CD4-positive, alpha-beta T cell (primary cell): ENCODE measurements around the gene MNT. TPM values are rescaled to one million over a fixed set of nuclear protein-coding genes. Genes with fewer than 3 reads are reported as not detected.
A peak's percentile ranks its signal among the peaks of the same experiment; 100 is the strongest.

ENCODE experiments used
- ATAC-seq: fragments of 200-7000 bp; cut with Tn5 transposase; one replicate; pipeline ENCODE4 v1.10.0; 2022; ENCODE audit warnings: mild to moderate bottlenecking; ENCODE audit not compliant: poor library complexity
- CTCF ChIA-PET: fragments of 350-600 bp; sonication (Branson Sonifier 250); formaldehyde crosslinking; loops from one replicate; lab custom pipeline; 2021; ENCODE audit warnings: antibody characterized with exemption, inconsistent platforms; lab: Charles Lee
- POLR2A ChIA-PET: fragments of 350-600 bp; sonication (Branson Sonifier 250); formaldehyde crosslinking; loops from one replicate; lab custom pipeline; 2021; ENCODE audit warnings: antibody characterized with exemption, inconsistent platforms; lab: Charles Lee
- DNase-seq, 14 experiments: peaks; one replicate each; pipeline ENCODE4 v3.0.0-alpha.2; 2013 to 2020; ENCODE audit warnings: mixed read lengths in 2 of 14
- H3K27ac ChIP-seq, 2 donors: one replicate each; pipeline versions ENCODE4 v1.5.1 to v1.7.0; 2013; ENCODE audit warnings: low read length in 2 of 2, low read depth in 1 of 2, mild to moderate bottlenecking in 1 of 2
- H3K27me3 ChIP-seq, 2 experiments: 1 replicate in 1 of 2; 2 replicates in 1 of 2; pipeline versions ENCODE4 v1.6.1 to v1.7.0; 2013; ENCODE audit warnings: low read length in 2 of 2, control low read depth in 1 of 2, mild to moderate bottlenecking in 1 of 2, moderate library complexity in 1 of 2; ENCODE audit not compliant: insufficient read depth in 2 of 2, control insufficient read depth in 1 of 2
- H3K36me3 ChIP-seq: one replicate; pipeline ENCODE4 v1.6.1; 2013; ENCODE audit warnings: low read length, control low read depth; ENCODE audit not compliant: insufficient read depth
- H3K4me1 ChIP-seq: one replicate; pipeline ENCODE4 v1.6.1; 2013; ENCODE audit warnings: low read length, control low read depth; ENCODE audit not compliant: insufficient read depth
- H3K4me3 ChIP-seq: one replicate; pipeline ENCODE4 v1.5.1; 2013; ENCODE audit warnings: mild to moderate bottlenecking, low read length, moderate library complexity
- H3K9me3 ChIP-seq, 2 experiments: 1 replicate in 1 of 2; 2 replicates in 1 of 2; pipeline versions ENCODE4 v1.6.1 to v1.7.0; 2013; ENCODE audit warnings: low read length in 2 of 2, mild to moderate bottlenecking in 2 of 2, control low read depth in 1 of 2, moderate library complexity in 1 of 2; ENCODE audit not compliant: control insufficient read depth in 1 of 2, insufficient read depth in 1 of 2
- H3K27ac Mint-ChIP-seq: one replicate; pipeline ENCODE4 v1.8.0; 2020; ENCODE audit warnings: mixed read lengths
- H3K27me3 Mint-ChIP-seq: one replicate; pipeline ENCODE4 v1.8.0; 2021; ENCODE audit warnings: mixed read lengths
- H3K36me3 Mint-ChIP-seq: one replicate; pipeline ENCODE4 v1.8.0; 2021; ENCODE audit warnings: low read depth, mixed read lengths
- H3K4me1 Mint-ChIP-seq: one replicate; pipeline ENCODE4 v1.8.0; 2021; ENCODE audit warnings: low read depth, mixed read lengths
- H3K4me3 Mint-ChIP-seq: one replicate; pipeline ENCODE4 v1.8.0; 2020; ENCODE audit warnings: mild to moderate bottlenecking, mixed read lengths
- H3K9me3 Mint-ChIP-seq: one replicate; pipeline ENCODE4 v1.8.0; 2020; ENCODE audit warnings: mixed read lengths
- CTCF ChIP-seq: fragments of 200-600 bp; IDR thresholded peaks from one replicate; pipeline ENCODE4 v1.8.0; 2022; ENCODE audit warnings: antibody characterized with exemption, mild to moderate bottlenecking
- intact Hi-C, 2 experiments: fragments of 100-400 bp; cut with DNase I in 1 of 2; cut with micrococcal nuclease in 1 of 2; formaldehyde crosslinking; loops; one replicate each; pipeline versions ENCODE4 v1.15.1 to v1.9.0; 2023 to 2025; cut with DNase I, micrococcal nuclease
- total RNA-seq, 174 experiments: library from RNA in 2 of 174; stranded (reverse) in 2 of 174; gene quantifications; one replicate each; pipeline ENCODE4 v1.2.3 and lab custom pipeline; 2021 to 2026

The MNT gene
- total RNA-seq, 2 experiments from 2014 or later = 111 to 118 TPM

GRCh38 chr17:2400474-2400866, 390 bp downstream of the MNT start:
- H3K4me1 Mint-ChIP-seq = peaks cover 53% of the 10 kb centered on the region
- H3K27me3 Mint-ChIP-seq = no peaks in the 10 kb centered on the region
- no peaks in the 10 kb centered on the region for H3K9me3 Mint-ChIP-seq
- no peak for TF ChIP-seq CTCF
- no peaks in the 10 kb centered on the region for H3K36me3 ChIP-seq
- peaks cover 27% of the 10 kb centered on the region for H3K36me3 Mint-ChIP-seq
- H3K27ac ChIP-seq = peak overlapping the region; percentile 93 to 98
- ChIA-PET CTCF (interaction anchor here (1.2 to 7.8 kb wide), 4 partner anchors 16 to 64 kb away, joined by 4 to 52 read pairs (median 10); partner anchors contain the start of gene TSR1), POLR2A (interaction anchor here (0.7 to 6.5 kb wide), 14 partner anchors 9 to 683 kb away, joined by 3 to 132 read pairs (median 8); partner anchors contain the start of genes METTL16, PAFAH1B1, SGSM2 and SMG6)
- peak overlapping the region; percentile 99 for H3K27ac Mint-ChIP-seq
- no peaks in the 10 kb centered on the region for H3K9me3 ChIP-seq
- H3K4me3 ChIP-seq = peak overlapping the region; percentile 93
- H3K27me3 ChIP-seq = no peaks in the 10 kb centered on the region
- intact Hi-C loops = loop anchor here (2.0 to 5.0 kb wide), 3 partner anchors 64 to 358 kb away; partner anchors contain the start of genes SGSM2 (in 2 of the 2), TSR1 (in 2 of the 2) and OVCA2 (in 1 of the 2)
- peak; percentile 33 to 74 (median 52) for DNase-seq
- H3K4me3 Mint-ChIP-seq = peak overlapping the region; percentile 100
- peaks cover 62% of the 10 kb centered on the region for H3K4me1 ChIP-seq
- no peak for ATAC-seq

- Mint-ChIP-seq H3K9me3 (no peaks in the 10 kb centered on the region), H3K36me3 (peaks cover 22% of the 10 kb centered on the region), H3K4me3 (peak overlapping the region; percentile 100), H3K27me3 (no peaks in the 10 kb centered on the region), H3K27ac (peak overlapping the region; percentile 99), H3K4me1 (peaks cover 57% of the 10 kb centered on the region)
- ChIA-PET CTCF (interaction anchor here (1.2 to 7.8 kb wide), 5 partner anchors 16 to 155 kb away, joined by 3 to 52 read pairs (median 5); partner anchors contain the start of gene TSR1), POLR2A (interaction anchor here (0.7 to 6.5 kb wide), 13 partner anchors 8 to 1967 kb away, joined by 3 to 132 read pairs (median 6); partner anchors contain the start of genes METTL16, PAFAH1B1, SGSM2 and TSR1)
- ATAC-seq (peak; percentile 39), DNase-seq (peak; percentile 78 to 97 (median 90))
- peaks cover 2% of the 10 kb centered on the region for H3K36me3 ChIP-seq
- peak overlapping the region; percentile 93 for H3K4me3 ChIP-seq
- peak overlapping the region; percentile 93 to 98 for H3K27ac ChIP-seq
- intact Hi-C loops = loop anchor here (2.0 to 10.0 kb wide), 5 partner anchors 63 to 358 kb away; partner anchors contain the start of genes SGSM2 (in 2 of the 2), TSR1 (in 2 of the 2), CLUH (in 1 of the 2) and OVCA2 (in 1 of the 2)
- no peak for TF ChIP-seq CTCF
- no peaks in the 10 kb centered on the region for H3K9me3 ChIP-seq
- peaks cover 69% of the 10 kb centered on the region for H3K4me1 ChIP-seq
- no peaks in the 10 kb centered on the region for H3K27me3 ChIP-seq
Measured at GRCh38 chr17:2399572-2400473, 1.0 kb downstream of the MNT start.
